ENCODE results near the gene KDF1. TPM values are rescaled to one million over a fixed set of nuclear protein-coding genes. Genes with fewer than 3 reads are reported as not detected.

The KDF1 gene
- total and polyA plus RNA-seq, 2 of the 13 experiments (the other 11 are each of a cell fraction or from before 2014, with no cell fraction given) = 1.9 to 4.9 TPM

- TF ChIP-seq TAF15 (IDR thresholded peaks at IDR 0.05; ENCODE audit: low read depth, low read length, poor library complexity, severe bottlenecking) (no peak), LRRFIP1 (CRISPR knock-in tag; conservative IDR thresholded peaks at IDR 0.05) (no peak), NRL (CRISPR knock-in tag; IDR thresholded peaks at IDR 0.05; ENCODE audit: borderline replicate concordance) (no peak), ZBTB40 (IDR thresholded peaks at IDR 0.05) (no peak), ZBTB40 (CRISPR knock-in tag; IDR thresholded peaks at IDR 0.05) (no peak), ISL2 (CRISPR knock-in tag; IDR thresholded peaks at IDR 0.05) (no peak), RAD21 (CRISPR knock-in tag; IDR thresholded peaks at IDR 0.05) (no peak), HNRNPK (IDR thresholded peaks at IDR 0.05; ENCODE audit: low read depth, low read length, poor library complexity, severe bottlenecking) (no peak)
Observed at GRCh38 chr1:26923711-26924110, 36.6 kb downstream of the KDF1 start (continued).
